ENCODE data around the gene AMMECR1.
A peak's percentile ranks its signal among the peaks of the same experiment; 100 is the strongest.
"Not testable (repeated sequence)": the region's sequence is repeated elsewhere in the genome, so short reads cannot be mapped to it uniquely, and the experiment has no call there.

Gene AMMECR1

DNA sequence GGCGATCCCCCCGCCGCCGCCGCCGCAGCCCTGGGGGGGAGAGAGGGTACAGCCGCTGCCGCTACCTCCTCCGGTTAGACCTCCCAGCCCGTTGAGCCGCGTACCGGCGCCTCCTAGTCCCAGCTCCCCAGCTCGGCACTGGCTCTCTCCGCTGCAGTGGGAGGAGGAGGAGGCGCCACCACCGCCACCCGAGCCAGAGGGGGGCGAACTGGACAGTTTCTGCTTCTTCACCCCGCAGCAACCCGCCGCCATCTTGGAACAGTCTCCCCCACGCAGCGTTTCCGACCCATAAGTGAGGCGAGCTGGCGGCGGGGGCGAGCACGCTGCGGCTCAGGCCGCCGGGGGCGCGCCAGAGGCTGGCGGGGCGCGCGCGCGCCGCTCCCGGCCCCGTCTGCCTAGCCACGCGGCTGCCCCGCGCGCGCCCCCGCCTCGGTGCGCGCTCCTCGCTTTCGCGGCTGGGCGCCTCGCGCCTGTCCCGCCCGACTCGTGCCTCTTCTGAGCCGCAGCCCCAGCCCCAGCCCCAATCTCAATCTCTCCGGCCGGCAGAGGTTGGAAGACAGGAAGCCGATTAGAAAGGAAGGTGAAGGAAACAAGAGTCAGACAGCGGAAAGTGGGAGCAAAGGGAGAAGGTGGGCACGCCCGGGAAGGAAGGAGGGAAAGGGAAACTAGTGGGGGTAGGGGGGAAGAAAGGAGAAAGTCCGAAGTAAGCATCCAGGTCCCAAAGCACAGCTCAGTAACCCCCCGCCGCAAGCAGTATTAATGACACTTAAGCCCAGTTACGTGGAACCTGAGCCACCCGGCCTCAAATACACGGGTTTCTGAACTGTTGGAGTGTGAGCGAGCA lies at the start of gene AMMECR1:
Gene AMMECR1, minus strand, starts transcription at position 266 of the 844 bp plus-strand sequence. Its CDS starts 14 bp downstream, at position 252.
- FAIRE-seq, result no peak
- peak; percentile 33 for DNase-seq (ENCODE audit: insufficient read length, low spot score)

DNA sequence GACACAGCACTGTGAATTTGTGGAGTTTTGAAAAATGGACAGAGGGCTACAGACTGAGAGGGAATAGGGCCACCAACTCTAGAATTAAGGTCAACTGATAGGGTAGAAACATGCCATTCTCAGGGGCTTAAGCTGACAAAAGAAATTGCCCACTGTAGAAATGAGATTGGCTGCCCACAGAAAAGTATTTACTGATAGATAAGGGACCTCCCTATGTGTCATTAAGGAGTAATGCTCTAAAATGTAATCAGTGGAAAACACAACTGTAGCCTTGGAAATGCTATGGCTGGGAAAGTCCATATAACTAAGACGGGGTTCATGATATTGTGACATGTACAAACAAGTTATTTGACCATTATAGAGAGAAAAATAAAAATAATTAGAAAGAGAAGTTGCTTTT lies 45.4 kb upstream of the AMMECR1 start:
- no peak for DNase-seq (ENCODE audit: insufficient read length, low spot score)
- FAIRE-seq, result no peak

DNA sequence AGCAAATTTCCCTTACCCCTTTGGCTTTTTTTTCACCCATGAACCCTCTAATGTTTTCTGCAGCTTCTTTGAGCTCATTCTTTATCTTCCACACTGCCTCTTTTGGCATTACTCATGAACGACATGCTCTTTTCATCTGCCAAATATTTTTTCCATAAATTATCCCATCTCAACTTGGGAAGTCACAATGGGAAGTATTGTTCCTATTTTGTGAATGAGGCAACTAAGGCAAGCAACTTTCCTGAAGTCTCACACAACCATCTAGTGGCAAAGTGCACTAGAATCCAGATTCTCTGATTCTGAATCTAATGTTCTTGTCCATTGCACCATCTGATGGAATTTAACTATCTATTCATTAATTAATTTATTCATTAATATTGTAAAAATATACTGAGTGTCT lies 41.4 kb upstream of the AMMECR1 start:
- FAIRE-seq (no peak), DNase-seq (ENCODE audit: insufficient read length, low spot score) (no peak)

DNA sequence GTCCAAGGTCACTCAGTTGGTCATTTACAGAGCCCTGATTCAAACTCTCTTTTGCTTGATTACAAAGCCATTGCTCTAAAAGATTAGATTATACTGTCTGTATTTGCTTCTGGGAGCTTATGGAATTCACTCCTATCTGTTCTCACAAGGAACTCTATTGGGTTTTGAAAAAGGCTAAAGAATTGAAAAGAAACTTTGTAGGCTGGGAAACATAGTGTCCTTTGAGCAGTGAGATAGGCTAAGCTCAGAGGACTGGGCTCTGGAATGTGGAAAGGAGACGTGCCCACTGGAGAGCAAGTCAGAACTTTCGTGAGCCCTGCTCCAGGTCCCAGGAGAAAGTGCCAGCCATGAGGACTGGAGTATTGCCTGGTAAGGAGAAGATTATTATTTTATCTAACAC lies 40.7 kb upstream of the AMMECR1 start, which contains the start of gene RTL9:
Gene RTL9, plus strand, starts transcription at position 301 of the 400 bp plus-strand sequence. CDS start 91,770 bp downstream, outside the sequence.
- no peak for FAIRE-seq
- DNase-seq (ENCODE audit: insufficient read length, low spot score), result no peak

DNA sequence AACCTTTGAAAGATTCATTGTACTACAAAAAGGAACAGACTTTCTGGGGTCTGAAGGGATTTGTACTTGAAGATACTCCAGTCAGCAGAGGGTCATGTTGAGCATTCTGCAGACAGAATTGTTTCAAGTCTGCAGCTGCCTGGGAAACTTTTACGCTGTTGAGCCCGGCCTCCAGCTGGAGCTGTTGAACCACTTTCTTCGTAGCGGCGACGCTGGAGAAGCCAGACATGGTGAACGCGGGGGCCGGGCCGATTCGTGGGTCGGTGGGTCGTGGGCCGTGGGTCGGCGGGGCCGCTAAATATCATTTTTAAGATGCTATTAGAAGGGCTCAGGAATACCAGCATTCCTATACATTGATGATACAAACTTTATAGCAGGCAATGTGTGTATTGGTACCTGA lies 28.8 kb upstream of the AMMECR1 start:
- DNase-seq (ENCODE audit: insufficient read length, low spot score) (no peak), FAIRE-seq (no peak)

DNA sequence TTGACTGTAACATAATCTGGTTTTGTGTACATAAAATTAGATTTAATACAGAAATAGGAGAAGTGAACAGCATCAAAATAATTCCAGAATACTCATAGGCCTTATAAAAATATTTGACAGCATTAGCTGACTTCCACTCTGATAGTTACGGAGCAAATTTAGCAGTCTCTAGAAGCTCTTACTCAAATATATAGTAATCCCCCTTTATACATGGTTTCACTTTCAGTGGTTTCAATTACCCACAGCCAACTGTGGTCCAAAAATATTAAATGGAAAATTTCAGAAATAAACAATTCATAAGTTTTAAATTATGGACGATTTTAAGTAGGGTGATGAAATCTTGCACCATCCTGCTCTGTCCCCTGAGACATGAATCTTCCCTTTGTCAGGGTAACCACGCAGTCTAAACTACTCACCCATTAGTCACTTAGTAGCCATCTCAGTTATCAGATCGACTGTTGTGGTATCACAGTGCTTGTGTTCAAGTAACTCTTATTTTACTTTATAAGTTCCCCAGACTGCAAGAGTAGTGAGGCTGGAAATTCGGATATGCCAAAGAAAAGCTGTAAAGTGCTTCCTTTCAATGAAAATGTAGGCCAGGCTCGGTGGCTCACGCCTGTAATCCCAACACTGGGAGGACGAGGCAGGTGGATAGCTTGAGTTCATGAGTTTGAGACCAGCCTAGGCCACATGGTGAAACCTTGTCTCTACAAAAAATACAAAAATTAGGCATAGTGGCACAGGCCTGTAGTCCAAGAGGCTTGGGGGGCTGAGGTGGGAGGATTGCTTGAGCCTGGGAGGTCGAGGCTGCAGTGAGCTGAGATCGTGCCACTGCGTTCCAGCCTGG lies 23.5 kb upstream of the AMMECR1 start:
- FAIRE-seq, result no peak
- no peak for DNase-seq (ENCODE audit: insufficient read length, low spot score)

DNA sequence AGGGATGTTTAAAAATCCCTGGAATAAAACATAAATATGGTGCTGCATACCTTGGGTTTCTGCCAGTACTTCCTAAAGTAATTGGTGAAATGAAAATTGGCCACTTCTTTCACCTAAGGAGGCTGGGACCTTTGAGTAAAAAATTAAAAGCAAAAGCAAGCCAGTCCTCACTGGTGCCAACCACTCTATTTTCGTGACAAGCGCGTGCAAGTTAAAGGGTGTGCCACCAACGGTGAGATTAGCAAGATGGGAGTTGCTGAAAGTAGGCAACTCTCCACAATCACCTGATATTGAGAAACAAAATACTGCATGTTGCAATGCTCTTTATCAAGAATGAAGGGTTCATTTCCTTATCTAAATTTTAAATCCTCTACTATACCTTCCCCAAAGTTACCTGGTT lies 21.1 kb upstream of the AMMECR1 start:
- DNase-seq (ENCODE audit: insufficient read length, low spot score) (no peak), FAIRE-seq (no peak)

DNA sequence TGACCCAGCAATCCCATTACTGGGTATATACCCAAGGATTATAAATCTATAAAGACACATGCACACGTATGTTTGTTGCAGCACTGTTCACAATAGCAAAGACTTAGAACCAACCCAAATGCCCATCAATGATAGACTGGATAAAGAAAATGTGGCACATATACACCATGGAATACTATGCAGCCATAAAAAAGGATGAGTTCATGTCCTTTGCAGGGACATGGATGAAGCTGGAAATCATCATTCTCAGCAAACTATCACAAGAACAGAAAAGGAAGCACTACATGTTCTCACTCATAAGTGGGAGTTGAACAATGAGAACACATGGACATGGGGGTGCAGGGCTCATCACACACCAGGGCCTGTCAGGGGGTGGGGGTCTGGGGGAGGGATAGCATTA lies 15.6 kb upstream of the AMMECR1 start:
- FAIRE-seq; DNase-seq (ENCODE audit: insufficient read length, low spot score): not testable (repeated sequence)

DNA sequence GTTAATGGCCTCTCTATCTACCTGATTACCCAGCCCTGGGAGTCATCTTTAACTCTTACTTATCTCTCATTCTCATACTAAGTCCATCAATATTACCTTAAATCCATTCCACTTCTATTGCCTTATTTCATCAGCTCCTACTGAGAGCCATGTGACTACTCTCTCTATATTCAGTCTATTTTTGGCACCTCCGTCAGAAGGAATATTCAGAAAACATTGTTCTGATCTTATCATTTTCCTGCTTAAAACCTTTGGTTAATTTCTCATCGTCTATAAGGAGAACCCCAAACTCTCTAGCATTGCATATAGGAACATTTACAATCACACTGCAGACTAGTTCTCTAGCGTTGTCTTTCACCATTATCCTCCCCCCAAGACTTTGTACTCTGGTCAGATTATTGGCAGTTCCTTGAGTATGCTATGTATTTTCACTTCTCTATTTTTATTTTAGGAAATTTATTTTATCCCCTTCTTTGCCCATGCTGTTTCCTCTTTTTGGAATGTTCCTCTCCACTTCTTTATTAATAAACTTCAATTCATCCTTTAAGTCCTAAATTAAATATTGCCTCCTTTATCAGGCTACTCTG lies 13.7 kb upstream of the AMMECR1 start:
- no peak for DNase-seq (ENCODE audit: insufficient read length, low spot score)
- no peak for FAIRE-seq

DNA sequence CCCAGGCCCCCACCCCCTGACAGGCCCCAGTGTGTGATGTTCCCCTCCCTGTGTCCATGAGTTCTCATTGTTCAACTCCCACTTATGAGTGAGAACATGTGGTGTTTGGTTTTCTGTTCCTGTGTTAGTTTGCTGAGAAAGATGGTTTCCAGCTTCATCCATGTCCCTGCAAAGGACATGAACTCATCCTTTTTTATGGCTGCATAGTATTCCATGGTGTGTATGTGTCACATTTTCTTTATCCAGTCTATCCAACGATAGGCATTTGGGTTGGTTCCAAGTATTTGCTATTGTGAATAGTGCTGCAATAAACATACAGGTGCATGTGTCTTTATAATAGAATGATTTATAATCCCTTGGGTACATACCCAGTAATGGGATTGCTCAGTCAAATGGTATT lies 10.7 kb upstream of the AMMECR1 start:
- FAIRE-seq, result not testable (repeated sequence)

DNA sequence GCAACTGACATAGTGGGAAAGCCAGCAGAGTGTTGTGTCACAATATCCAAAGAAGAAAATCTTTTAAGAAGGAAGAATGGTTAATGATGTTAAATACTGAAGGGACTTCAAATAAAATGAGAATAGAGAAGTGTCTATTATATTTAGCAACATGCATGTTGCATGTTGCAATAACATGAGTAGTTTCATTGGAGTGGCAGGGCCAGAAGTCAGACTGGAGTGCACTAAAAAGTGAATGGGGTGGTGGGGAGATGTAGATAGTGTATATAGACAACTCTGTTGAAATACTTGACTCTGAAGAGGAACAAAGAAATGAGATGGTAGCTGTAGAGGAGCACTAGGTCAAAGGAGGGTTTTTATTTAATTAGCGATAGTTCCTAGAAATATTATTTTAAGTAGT lies 9.5 kb upstream of the AMMECR1 start:
- DNase-seq (ENCODE audit: insufficient read length, low spot score) (no peak), FAIRE-seq (no peak)

More for the DNA sequence above, 10.7 kb upstream of the AMMECR1 start:
- DNase-seq (ENCODE audit: insufficient read length, low spot score), result not testable (repeated sequence)

DNA sequence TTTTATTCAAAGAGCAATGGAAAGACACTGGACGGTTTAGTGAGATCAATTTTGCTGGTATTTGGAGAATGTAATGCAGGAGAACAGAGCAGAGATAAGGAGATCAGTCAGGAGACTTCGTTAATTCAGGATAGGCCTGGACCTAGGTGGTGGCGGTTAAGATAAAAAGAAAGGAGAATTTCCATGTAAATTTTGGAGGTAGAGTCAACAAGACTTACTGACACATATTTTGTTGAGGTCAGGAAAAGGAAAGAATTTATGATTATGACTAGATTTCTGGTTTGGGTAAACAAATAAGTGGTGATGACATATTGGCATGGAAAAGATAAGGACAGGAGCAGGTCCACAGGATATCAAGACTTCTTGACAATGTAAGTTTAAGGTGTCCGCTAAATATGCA lies 8.8 kb upstream of the AMMECR1 start:
- FAIRE-seq, result no peak
- DNase-seq (ENCODE audit: insufficient read length, low spot score), result no peak

DNA sequence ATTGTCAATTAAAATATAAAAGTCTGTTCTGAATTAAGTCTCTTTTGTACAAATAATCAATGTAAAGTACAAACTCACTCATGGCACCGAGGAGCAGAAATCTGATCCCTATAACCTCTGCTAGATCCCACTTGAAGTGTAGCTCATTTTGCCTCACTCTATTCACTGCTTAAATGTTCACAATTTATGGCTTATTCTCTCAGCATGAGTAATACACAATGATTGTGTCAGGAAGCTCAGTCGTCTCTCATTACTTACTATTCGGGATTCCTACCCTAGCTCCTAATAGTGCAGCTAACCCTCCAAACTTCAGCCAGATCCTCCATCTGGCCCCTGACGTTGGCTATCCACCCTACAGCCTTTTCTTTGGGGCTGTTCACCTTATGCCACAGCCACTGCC lies 4.7 kb upstream of the AMMECR1 start:
- FAIRE-seq (no peak), DNase-seq (ENCODE audit: insufficient read length, low spot score) (no peak)

DNA sequence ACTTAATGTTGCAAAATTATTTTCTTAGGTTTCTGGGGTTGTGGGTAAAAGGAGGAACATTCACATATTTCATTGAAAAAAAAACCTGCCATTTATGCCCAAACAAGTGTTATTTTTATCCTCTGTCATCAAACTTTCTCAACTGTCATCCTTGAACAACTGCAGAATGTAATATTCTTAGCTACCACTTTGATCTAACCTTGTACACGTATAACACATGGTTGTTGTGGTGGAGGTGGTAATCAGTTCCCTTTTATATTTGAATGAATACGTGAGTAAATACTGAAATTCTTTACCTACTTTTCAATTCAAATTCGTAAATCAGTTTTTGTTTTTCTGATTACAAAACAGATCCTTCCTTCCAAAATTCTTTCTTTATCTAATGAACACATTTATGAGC lies 3.8 kb upstream of the AMMECR1 start:
- DNase-seq (ENCODE audit: insufficient read length, low spot score) (no peak), FAIRE-seq (no peak)

DNA sequence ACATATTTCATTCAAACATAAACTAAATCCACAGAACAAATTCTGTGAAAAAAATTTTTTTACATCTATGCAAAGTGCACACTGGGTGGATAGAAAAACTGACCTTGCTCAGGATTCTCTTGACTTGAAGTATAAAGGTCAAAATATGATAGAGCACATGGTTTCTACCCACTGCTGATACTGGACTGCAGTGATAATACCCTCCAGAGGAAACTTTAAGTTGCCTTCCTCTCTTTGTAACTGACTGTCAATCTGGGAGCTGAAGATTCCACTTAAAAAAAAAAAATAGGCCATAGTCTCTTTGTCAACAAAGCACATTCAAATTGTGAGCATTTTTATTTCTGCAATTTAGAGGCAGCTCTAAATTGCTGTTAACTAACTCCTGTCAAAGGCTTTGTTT lies 3.2 kb upstream of the AMMECR1 start:
- no peak for FAIRE-seq
- DNase-seq (ENCODE audit: insufficient read length, low spot score), result no peak

DNA sequence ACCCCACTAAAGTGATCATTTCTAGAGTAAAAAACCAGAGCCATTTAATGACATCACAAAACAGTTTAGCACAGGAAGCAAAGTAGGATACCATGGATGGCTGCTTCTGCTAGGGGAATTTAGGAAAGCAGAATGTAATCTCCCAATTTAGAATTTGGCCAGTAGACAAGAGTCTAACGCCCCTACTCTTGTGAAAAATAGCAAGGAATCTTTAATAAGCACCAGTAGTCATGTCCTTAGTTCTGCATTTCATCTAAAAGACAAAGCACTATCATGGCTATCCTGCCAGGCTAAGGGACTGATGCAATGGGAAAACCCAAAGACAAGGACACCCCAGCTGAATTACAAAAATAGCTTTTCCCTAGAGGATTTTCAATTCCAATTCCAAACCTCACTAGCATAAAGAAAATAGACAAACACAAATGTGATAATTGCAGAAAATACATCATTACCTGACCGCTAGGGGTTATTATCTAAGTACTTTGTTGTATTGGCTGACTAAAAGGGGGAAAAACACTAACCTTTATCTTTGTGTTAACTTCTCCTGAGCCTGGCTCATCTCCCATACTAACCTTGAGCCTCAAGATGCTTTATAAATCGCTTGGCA lies 2.6 kb upstream of the AMMECR1 start:
- DNase-seq (ENCODE audit: insufficient read length, low spot score) (no peak), FAIRE-seq (no peak)

DNA sequence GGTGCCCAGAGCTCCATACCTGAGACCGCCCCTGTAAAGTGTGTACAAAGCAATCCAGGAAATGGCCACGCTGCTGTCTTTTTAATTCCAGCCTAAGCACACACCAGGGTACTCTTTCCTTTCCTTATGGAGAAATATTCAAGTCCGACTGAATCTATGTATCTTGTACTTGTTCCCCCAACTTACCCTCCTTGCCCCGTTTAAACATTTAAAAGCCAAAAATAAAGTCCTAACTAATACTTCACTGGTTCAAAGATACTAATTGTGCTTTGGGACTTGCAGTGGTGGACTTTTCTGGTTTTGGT lies 731 bp upstream of the AMMECR1 start:
- FAIRE-seq (no peak), DNase-seq (ENCODE audit: insufficient read length, low spot score) (no peak)

DNA sequence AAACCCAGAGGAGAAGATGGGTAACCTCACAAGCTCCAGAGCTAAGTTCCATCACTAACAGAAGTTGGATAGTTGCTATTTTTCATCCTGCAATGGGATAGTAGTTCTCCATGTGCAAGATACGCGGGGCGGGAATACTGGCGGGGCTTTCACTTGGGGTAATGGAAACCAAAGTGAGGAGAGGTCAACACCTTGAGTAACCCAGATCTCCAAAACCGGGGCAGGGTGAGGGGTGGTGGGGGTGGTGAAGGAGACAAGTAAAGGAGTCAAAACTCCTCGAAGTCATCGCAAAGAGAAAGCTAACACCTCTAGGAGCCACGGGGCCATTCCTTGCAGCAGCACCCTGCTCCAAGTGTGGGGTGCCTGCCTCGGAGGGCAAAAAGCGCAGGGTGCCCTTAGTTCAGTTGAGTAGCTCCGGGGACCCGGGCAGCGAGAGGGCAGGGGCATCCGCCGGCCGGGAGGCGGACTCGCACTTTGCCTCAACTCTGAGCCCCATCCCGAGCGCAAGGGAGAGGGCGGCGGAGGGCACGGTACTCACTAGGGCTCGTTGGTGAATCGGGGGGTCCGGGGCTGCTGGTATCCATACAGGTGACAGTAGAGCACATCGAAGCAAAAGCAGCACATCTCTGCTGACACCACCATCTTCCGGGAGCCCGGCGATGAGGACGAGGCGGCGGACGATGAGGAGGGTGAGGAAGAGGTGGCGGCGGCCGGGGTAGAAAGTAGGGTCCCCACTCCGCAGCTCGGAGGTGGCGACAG lies 645 bp downstream of the AMMECR1 start:
- DNase-seq (ENCODE audit: insufficient read length, low spot score), result no peak
- no peak for FAIRE-seq

DNA sequence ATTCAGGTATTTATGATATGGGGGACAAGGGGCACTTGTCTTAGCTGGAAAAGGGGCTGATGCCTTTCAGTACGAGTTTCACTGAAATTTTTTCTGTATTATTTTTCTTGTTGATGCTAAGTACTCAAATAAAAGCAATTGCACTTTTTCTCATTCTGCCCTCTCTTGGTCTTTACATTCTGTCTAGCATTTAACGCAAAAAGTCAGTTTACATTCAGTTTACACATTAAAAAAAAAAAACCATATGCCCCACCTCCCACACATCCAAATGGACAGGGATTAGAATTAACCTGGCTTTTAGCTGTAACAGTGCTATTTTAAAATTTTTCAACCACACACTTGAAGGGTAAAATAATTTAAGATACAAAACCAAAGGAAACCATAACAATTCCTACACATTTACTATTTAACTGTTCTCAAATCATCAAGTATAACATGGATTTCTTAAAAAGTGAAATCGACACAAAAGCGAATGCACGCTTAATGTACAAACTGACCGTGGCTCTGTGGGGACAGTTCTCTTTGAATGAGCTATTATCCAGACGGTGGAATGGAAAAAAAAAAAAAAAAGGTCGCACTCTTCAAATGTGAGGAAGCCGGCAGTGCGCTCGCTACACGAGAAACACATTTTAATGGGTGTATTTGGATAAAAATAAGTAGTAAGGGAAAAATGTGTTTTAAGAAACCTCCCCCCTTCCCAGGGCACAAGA lies 1.4 kb downstream of the AMMECR1 start:
- FAIRE-seq (no peak), DNase-seq (ENCODE audit: insufficient read length, low spot score) (no peak)

DNA sequence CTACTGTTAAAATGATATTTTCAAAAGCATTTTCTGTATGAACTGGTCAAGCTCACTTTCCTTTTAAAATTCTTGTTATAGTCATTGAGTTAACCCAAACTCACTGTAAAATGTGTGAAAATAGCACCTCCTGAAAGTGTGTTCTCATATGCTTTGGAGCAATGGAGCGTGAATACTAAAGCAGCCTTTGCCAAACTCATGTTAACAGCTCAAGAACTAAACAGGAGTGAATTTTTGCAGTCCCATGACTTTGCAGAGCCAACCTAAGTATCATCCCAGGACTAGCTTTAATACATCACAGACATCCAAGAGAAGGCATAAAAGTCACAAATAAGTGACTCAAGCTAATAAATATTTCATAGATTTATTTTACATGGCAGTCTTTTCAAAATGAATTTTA lies 2.3 kb downstream of the AMMECR1 start:
- DNase-seq (ENCODE audit: insufficient read length, low spot score), result no peak

More for the DNA sequence above, 2.3 kb downstream of the AMMECR1 start:
- no peak for FAIRE-seq

Measured in HTR-8/SVneo (cell line).